Amygdala (tissue), 56 donors: ENCODE results near the gene IGBP1.
"Not testable (repeated sequence)": the region's sequence is repeated elsewhere in the genome, so short reads cannot be mapped to it uniquely, and the experiment has no call there.

Source experiments
- DNase-seq, 56 donors: peaks; one replicate each; lab custom pipeline; 2025; lab: John Stamatoyannopoulos, UW

IGBP1 gene

GRCh38 chrX:70166601-70167590 is 33.6 kb downstream of the IGBP1 start:
- DNase-seq = peak in 6 of 56 donors; percentile 0 to 23 (median 4)

- DNase-seq = peak in 11 of 56 donors; percentile 0 to 49 (median 13)
Measured at GRCh38 chrX:70168238-70169188, 35.3 kb downstream of the IGBP1 start.

- no peak for DNase-seq
Measured at GRCh38 chrX:70169281-70169680, 36.0 kb downstream of the IGBP1 start.

- DNase-seq = no peak
Measured at GRCh38 chrX:70171624-70172023, 38.4 kb downstream of the IGBP1 start.

GRCh38 chrX:70172221-70172620 is 39.0 kb downstream of the IGBP1 start:
- no peak for DNase-seq

- DNase-seq = no peak
Measured at GRCh38 chrX:70172964-70173363, 39.7 kb downstream of the IGBP1 start.

- no peak for DNase-seq
Measured at GRCh38 chrX:70174754-70175153, 41.5 kb downstream of the IGBP1 start.

- DNase-seq = no peak
Measured at GRCh38 chrX:70175338-70175737, 42.1 kb downstream of the IGBP1 start.

GRCh38 chrX:70176938-70177533 is 43.8 kb downstream of the IGBP1 start, which contains the start of gene DGAT2L6:
Gene DGAT2L6 (plus strand): TSS chrX:70177483. CDS start chrX:70177583, 100 bp downstream.
- no peak for DNase-seq

- no peak for DNase-seq
Measured at GRCh38 chrX:70183091-70183490, 49.8 kb downstream of the IGBP1 start.

GRCh38 chrX:70190225-70190624 is 57.0 kb downstream of the IGBP1 start:
- no peak for DNase-seq

GRCh38 chrX:70196961-70197720 is 63.9 kb downstream of the IGBP1 start:
- no peak for DNase-seq

GRCh38 chrX:70201732-70202131 is 68.5 kb downstream of the IGBP1 start:
- no peak for DNase-seq

- DNase-seq = no peak
Measured at GRCh38 chrX:70208479-70208878, 75.2 kb downstream of the IGBP1 start.

GRCh38 chrX:70209570-70209969 is 76.3 kb downstream of the IGBP1 start:
- not testable (repeated sequence) for DNase-seq
